ENCODE results near the gene MPZL2. TPM values are rescaled to one million over a fixed set of nuclear protein-coding genes. Genes with fewer than 3 reads are reported as not detected.

MPZL2 gene
- polyA plus RNA-seq, 1 donor from 2014 or later = not detected

- no peak overlapping the region for H3K9ac ChIP-seq (ENCODE audit: low read length)
- no peaks in the 10 kb centered on the region for H3K9me3 ChIP-seq (ENCODE audit: low read length)
- no peak overlapping the region for H3K4me2 ChIP-seq (ENCODE audit: low read length)
- H3K27me3 ChIP-seq (ENCODE audit: insufficient read depth, low read depth, low read length) = no peaks in the 10 kb centered on the region
- no peak overlapping the region for H3K4me3 ChIP-seq (ENCODE audit: low read length)
- H3K36me3 ChIP-seq (ENCODE audit: insufficient read depth, low read length) = no peaks in the 10 kb centered on the region
- no peak overlapping the region for H2AFZ ChIP-seq (ENCODE audit: low read depth, low read length)
- no peaks in the 10 kb centered on the region for H4K20me1 ChIP-seq (ENCODE audit: insufficient read depth)
- TF ChIP-seq POLR2AphosphoS5 (IDR thresholded peaks at IDR 0.05) = no peak
- no peak for TF ChIP-seq EP300 (conservative IDR thresholded peaks at IDR 0.05; ENCODE audit: poor library complexity, severe bottlenecking)
- TF ChIP-seq RAD21 (conservative IDR thresholded peaks at IDR 0.05) = no peak
- TF ChIP-seq SMC3 (conservative IDR thresholded peaks at IDR 0.05; ENCODE audit: poor library complexity) = no peak
- no peak for TF ChIP-seq TAF1 (IDR thresholded peaks at IDR 0.05; ENCODE audit: low read depth)
- no peak for TF ChIP-seq REST (IDR thresholded peaks at IDR 0.05; ENCODE audit: borderline replicate concordance)
- no peak for TF ChIP-seq CTCF (IDR thresholded peaks at IDR 0.05; ENCODE audit: poor library complexity, severe bottlenecking)
- no peak for TF ChIP-seq EZH2 (IDR thresholded peaks at IDR 0.05; ENCODE audit: borderline replicate concordance, insufficient read depth, low read length, poor library complexity, severe bottlenecking)
- TF ChIP-seq MXI1 (conservative IDR thresholded peaks at IDR 0.05; ENCODE audit: poor library complexity, severe bottlenecking) = no peak
- no peak overlapping the region for H3K27ac ChIP-seq (ENCODE audit: low read length)
- H3K79me2 ChIP-seq (replicated peaks; ENCODE audit: insufficient read depth, low read length) = no peaks in the 10 kb centered on the region
- H3K9me2 ChIP-seq (ENCODE audit: insufficient read depth, low read length) = no peaks in the 10 kb centered on the region
- no peaks in the 10 kb centered on the region for H3F3A ChIP-seq (ENCODE audit: insufficient read depth, low read length, poor library complexity, severe bottlenecking)
These were observed 31.4 kb downstream of the MPZL2 start for GRCh38 chr11:118232659-118233058.

- H4K20me1 ChIP-seq (ENCODE audit: insufficient read depth) = no peaks in the 10 kb centered on the region
- no peak overlapping the region for H2AFZ ChIP-seq (ENCODE audit: low read depth, low read length)
- H3K9ac ChIP-seq (ENCODE audit: low read length) = no peak overlapping the region
- H3K36me3 ChIP-seq (ENCODE audit: insufficient read depth, low read length) = no peaks in the 10 kb centered on the region
- H3K9me2 ChIP-seq (ENCODE audit: insufficient read depth, low read length) = no peaks in the 10 kb centered on the region
- TF ChIP-seq MXI1 (conservative IDR thresholded peaks at IDR 0.05; ENCODE audit: poor library complexity, severe bottlenecking) = no peak
- no peak for TF ChIP-seq EZH2 (IDR thresholded peaks at IDR 0.05; ENCODE audit: borderline replicate concordance, insufficient read depth, low read length, poor library complexity, severe bottlenecking)
- no peak for TF ChIP-seq RAD21 (conservative IDR thresholded peaks at IDR 0.05)
- TF ChIP-seq TAF1 (IDR thresholded peaks at IDR 0.05; ENCODE audit: low read depth) = no peak
- no peak for TF ChIP-seq REST (IDR thresholded peaks at IDR 0.05; ENCODE audit: borderline replicate concordance)
- TF ChIP-seq SMC3 (conservative IDR thresholded peaks at IDR 0.05; ENCODE audit: poor library complexity) = no peak
- no peak for TF ChIP-seq CTCF (IDR thresholded peaks at IDR 0.05; ENCODE audit: poor library complexity, severe bottlenecking)
- TF ChIP-seq EP300 (conservative IDR thresholded peaks at IDR 0.05; ENCODE audit: poor library complexity, severe bottlenecking) = no peak
- no peak for TF ChIP-seq POLR2AphosphoS5 (IDR thresholded peaks at IDR 0.05)
- H3K9me3 ChIP-seq (ENCODE audit: low read length) = no peaks in the 10 kb centered on the region
- H3K27ac ChIP-seq (ENCODE audit: low read length) = no peak overlapping the region
- no peaks in the 10 kb centered on the region for H3K79me2 ChIP-seq (replicated peaks; ENCODE audit: insufficient read depth, low read length)
- no peak overlapping the region for H3K4me3 ChIP-seq (ENCODE audit: low read length)
- H3K27me3 ChIP-seq (ENCODE audit: insufficient read depth, low read depth, low read length) = no peaks in the 10 kb centered on the region
- no peak overlapping the region for H3K4me2 ChIP-seq (ENCODE audit: low read length)
- no peaks in the 10 kb centered on the region for H3F3A ChIP-seq (ENCODE audit: insufficient read depth, low read length, poor library complexity, severe bottlenecking)
These were observed 32.6 kb downstream of the MPZL2 start for GRCh38 chr11:118231461-118231860.
